ENCODE measurements around the gene FFAR3. TPM values are rescaled to one million over a fixed set of nuclear protein-coding genes. Genes with fewer than 3 reads are reported as not detected.

The FFAR3 gene
- total and polyA plus RNA-seq, 9 of the 15 experiments (the other 6 are each of a cell fraction or from before 2014, with no cell fraction given) = not detected

DNA sequence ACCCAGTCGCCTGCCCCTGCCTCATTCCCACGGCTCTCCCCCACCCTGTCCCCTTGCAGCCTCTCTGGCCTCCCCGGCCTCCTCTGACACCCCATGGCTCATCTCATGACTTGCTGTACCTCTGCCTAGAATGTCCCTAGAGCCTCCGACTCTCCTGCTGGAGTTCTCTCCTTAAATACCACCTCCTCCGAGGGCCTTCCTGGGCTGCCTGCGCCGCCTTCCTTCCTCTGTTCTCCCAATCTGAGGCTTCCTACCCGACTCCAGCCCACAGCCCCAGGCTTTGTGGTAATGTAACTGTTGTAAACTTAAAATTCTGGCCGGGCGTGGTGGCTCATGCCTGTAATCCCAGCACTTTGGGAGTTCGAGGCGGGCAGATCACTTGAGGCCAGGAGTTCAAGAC, 40.3 kb downstream of the FFAR3 start:
- FAIRE-seq (no peak), DNase-seq (ENCODE audit: extremely low read depth in 1 of 4, low spot score in 3 of 4) (no peak), ATAC-seq (no peak)
- WGBS (ENCODE audit: insufficient coverage, low coverage, missing lambda C conversion rate) = 33% methylated on average over 12 of the region's 12 CpGs
- H3K27me3 ChIP-seq (ENCODE audit: control insufficient read depth in 2 of 2, insufficient read depth in 2 of 2, low read length in 2 of 2) = no peaks in the 10 kb centered on the region; a peak in 1 of 5 replicates
- no peak overlapping the region for H3K27ac ChIP-seq (ENCODE audit: extremely low read depth, low read depth, low read length)
- H3K36me3 ChIP-seq (ENCODE audit: control insufficient read depth, insufficient read depth, low read length) = no peaks in the 10 kb centered on the region
- H4K20me1 ChIP-seq (replicated peaks; ENCODE audit: control insufficient read depth, insufficient read depth, low read length) = no peaks in the 10 kb centered on the region
- no peak for TF ChIP-seq KLF10 (CRISPR knock-in tag; IDR thresholded peaks at IDR 0.05)
- TF ChIP-seq ZNF696 (CRISPR knock-in tag; conservative IDR thresholded peaks at IDR 0.05) = no peak
- no peak for TF ChIP-seq CAMTA2 (CRISPR knock-in tag; conservative IDR thresholded peaks at IDR 0.05)
- TF ChIP-seq, protein P1, sequence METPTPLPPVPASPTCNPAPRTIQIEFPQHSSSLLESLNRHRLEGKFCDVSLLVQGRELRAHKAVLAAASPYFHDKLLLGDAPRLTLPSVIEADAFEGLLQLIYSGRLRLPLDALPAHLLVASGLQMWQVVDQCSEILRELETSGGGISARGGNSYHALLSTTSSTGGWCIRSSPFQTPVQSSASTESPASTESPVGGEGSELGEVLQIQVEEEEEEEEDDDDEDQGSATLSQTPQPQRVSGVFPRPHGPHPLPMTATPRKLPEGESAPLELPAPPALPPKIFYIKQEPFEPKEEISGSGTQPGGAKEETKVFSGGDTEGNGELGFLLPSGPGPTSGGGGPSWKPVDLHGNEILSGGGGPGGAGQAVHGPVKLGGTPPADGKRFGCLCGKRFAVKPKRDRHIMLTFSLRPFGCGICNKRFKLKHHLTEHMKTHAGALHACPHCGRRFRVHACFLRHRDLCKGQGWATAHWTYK (CRISPR knock-in tag; IDR thresholded peaks at IDR 0.05) = no peak
- no peak for TF ChIP-seq PHB (CRISPR knock-in tag; IDR thresholded peaks at IDR 0.05)
- TF ChIP-seq CEBPB (tag; IDR thresholded peaks at IDR 0.05) = no peak
- TF ChIP-seq, protein P2, sequence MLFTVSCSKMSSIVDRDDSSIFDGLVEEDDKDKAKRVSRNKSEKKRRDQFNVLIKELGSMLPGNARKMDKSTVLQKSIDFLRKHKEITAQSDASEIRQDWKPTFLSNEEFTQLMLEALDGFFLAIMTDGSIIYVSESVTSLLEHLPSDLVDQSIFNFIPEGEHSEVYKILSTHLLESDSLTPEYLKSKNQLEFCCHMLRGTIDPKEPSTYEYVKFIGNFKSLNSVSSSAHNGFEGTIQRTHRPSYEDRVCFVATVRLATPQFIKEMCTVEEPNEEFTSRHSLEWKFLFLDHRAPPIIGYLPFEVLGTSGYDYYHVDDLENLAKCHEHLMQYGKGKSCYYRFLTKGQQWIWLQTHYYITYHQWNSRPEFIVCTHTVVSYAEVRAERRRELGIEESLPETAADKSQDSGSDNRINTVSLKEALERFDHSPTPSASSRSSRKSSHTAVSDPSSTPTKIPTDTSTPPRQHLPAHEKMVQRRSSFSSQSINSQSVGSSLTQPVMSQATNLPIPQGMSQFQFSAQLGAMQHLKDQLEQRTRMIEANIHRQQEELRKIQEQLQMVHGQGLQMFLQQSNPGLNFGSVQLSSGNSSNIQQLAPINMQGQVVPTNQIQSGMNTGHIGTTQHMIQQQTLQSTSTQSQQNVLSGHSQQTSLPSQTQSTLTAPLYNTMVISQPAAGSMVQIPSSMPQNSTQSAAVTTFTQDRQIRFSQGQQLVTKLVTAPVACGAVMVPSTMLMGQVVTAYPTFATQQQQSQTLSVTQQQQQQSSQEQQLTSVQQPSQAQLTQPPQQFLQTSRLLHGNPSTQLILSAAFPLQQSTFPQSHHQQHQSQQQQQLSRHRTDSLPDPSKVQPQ (CRISPR knock-in tag; IDR thresholded peaks at IDR 0.05; ENCODE audit: borderline replicate concordance) = no peak
- no peak for TF ChIP-seq ZNF239 (CRISPR knock-in tag; IDR thresholded peaks at IDR 0.05)
- in situ Hi-C loops (cut with MboI) = no loop called here
- ChIA-PET CTCF (ENCODE audit: low intra/inter-chr PET ratio) (no interaction called here), POLR2A (no interaction called here)
- no peak overlapping the region for H3K4me2 ChIP-seq (ENCODE audit: insufficient read depth, low read length)
- H3K4me1 ChIP-seq (replicated peaks in 1 of 2; ENCODE audit: control insufficient read depth in 2 of 2, insufficient read depth in 2 of 2, low read length in 2 of 2) = peaks cover 6 to 7% of the 10 kb centered on the region in 2 experiments; a peak in 2 of 5 replicates
- no TSS peak for BruUV-seq (replicated peaks)
- no peaks in the 10 kb centered on the region for H3K9me1 ChIP-seq (ENCODE audit: control insufficient read depth, insufficient read depth, low read length)
- no peak overlapping the region for H3K4me3 ChIP-seq
- H3K9ac ChIP-seq (ENCODE audit: insufficient read depth in 1 of 2, low read depth in 2 of 2, low read length in 2 of 2) = no peak overlapping the region
- H2AFZ ChIP-seq (ENCODE audit: low read depth, low read length) = no peak overlapping the region
- intact Hi-C loops (cut with micrococcal nuclease) = no loop called here
- no peaks in the 10 kb centered on the region for H3K79me2 ChIP-seq (ENCODE audit: control insufficient read depth, insufficient read depth, low read length)
- H3K9me3 ChIP-seq (replicated peaks; ENCODE audit: control insufficient read depth, insufficient read depth, low read depth, low read length) = no peaks in the 10 kb centered on the region
